Nephron (organoid): ENCODE results near the gene GAS7.

Source experiments
- H3K27ac Mint-ChIP-seq, 3 experiments: 2 replicates each; pipeline ENCODE4 v1.8.0; 2020; ENCODE audit warnings: mixed read lengths in 3 of 3, mild to moderate bottlenecking in 2 of 3, moderate library complexity in 1 of 3
- H3K27me3 Mint-ChIP-seq: 2 replicates; pipeline ENCODE4 v1.8.0; 2021; ENCODE audit warnings: low read depth, mild to moderate bottlenecking, moderate library complexity, mixed read lengths
- H3K36me3 Mint-ChIP-seq: 2 replicates; pipeline ENCODE4 v1.8.0; 2020; ENCODE audit warnings: low read depth, mixed read lengths
- H3K4me1 Mint-ChIP-seq: 2 replicates; pipeline ENCODE4 v1.8.0; 2020; ENCODE audit warnings: mixed read lengths
- H3K4me3 Mint-ChIP-seq, 3 experiments: 2 replicates each; pipeline ENCODE4 v1.8.0; 2020; ENCODE audit warnings: mild to moderate bottlenecking in 3 of 3, mixed read lengths in 3 of 3, moderate library complexity in 2 of 3
- H3K9me3 Mint-ChIP-seq: 2 replicates; pipeline ENCODE4 v1.8.0; 2020; ENCODE audit warnings: mixed read lengths
- TF ChIP-seq, protein P1 (sequence below), 3 experiments: fragments of 200-600 bp; sonication (generic); IDR thresholded peaks; one replicate each; pipeline ENCODE4 v1.5.0; 2021; ENCODE audit warnings: antibody characterized with exemption in 3 of 3; ENCODE audit not compliant: unreplicated experiment in 3 of 3

GAS7 gene

GRCh38 chr17:10234033-10234432, 35.6 kb upstream of the GAS7 start:
- H3K9me3 Mint-ChIP-seq, result peaks cover 9% of the 10 kb centered on the region
- H3K4me3 Mint-ChIP-seq, result no peak overlapping the region
- H3K27ac Mint-ChIP-seq, result no peak overlapping the region
- peaks cover 12% of the 10 kb centered on the region for H3K27me3 Mint-ChIP-seq
- TF ChIP-seq, protein P1, sequence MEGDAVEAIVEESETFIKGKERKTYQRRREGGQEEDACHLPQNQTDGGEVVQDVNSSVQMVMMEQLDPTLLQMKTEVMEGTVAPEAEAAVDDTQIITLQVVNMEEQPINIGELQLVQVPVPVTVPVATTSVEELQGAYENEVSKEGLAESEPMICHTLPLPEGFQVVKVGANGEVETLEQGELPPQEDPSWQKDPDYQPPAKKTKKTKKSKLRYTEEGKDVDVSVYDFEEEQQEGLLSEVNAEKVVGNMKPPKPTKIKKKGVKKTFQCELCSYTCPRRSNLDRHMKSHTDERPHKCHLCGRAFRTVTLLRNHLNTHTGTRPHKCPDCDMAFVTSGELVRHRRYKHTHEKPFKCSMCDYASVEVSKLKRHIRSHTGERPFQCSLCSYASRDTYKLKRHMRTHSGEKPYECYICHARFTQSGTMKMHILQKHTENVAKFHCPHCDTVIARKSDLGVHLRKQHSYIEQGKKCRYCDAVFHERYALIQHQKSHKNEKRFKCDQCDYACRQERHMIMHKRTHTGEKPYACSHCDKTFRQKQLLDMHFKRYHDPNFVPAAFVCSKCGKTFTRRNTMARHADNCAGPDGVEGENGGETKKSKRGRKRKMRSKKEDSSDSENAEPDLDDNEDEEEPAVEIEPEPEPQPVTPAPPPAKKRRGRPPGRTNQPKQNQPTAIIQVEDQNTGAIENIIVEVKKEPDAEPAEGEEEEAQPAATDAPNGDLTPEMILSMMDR (IDR thresholded peaks at IDR 0.05; ENCODE audit: unreplicated experiment in 3 of 3), result no peak
- H3K36me3 Mint-ChIP-seq, result no peaks in the 10 kb centered on the region
- H3K4me1 Mint-ChIP-seq, result no peaks in the 10 kb centered on the region

DNA sequence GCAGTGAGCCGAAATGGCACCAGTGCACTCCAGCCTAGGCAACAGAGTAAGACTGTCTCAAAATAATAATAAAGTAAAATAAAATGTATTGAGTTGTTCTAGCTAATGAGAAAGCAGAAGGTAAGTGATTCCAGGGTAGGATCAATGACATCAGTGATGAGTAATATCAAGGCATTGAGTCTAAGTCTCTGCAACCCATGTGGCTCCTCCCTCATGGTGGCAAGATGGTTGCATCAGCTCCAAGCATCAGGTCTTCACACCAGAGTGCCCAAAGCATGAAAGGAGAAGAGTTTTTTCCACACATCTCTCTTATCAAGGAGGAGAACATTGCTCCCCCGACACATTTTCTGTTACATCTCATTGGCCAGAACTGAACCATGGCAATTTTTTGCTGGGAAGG, 34.8 kb upstream of the GAS7 start:
- H3K9me3 Mint-ChIP-seq, result peaks cover 9% of the 10 kb centered on the region
- no peaks in the 10 kb centered on the region for H3K36me3 Mint-ChIP-seq
- no peak overlapping the region for H3K27ac Mint-ChIP-seq
- H3K4me1 Mint-ChIP-seq, result no peaks in the 10 kb centered on the region
- H3K4me3 Mint-ChIP-seq, result no peak overlapping the region
- TF ChIP-seq, protein P1 (IDR thresholded peaks at IDR 0.05; ENCODE audit: unreplicated experiment in 3 of 3), result no peak
- H3K27me3 Mint-ChIP-seq, result peaks cover 12% of the 10 kb centered on the region

DNA sequence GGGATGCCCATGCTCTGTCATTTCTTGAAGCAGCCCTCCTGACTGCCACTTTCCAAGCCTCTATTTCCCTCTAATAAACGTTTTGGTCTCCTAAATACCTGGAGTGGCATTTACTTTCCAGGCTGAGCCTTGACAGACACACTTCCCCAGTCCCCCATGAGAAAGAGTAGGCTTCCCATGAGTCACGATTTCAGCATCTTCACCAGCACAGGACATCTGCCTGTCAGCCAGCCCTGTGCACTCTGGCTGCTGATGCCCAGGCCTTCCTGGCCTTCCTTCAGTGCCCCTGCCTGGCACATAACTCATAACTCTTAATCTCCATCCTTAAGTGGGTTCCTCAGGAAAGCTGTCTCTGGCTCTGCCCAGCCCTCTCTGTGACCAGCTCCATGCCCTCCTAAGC, 30.8 kb upstream of the GAS7 start:
- peaks cover 19% of the 10 kb centered on the region for H3K27me3 Mint-ChIP-seq

GRCh38 chr17:10226930-10227695, 28.7 kb upstream of the GAS7 start:
- no peak overlapping the region for H3K27ac Mint-ChIP-seq
- H3K36me3 Mint-ChIP-seq, result no peaks in the 10 kb centered on the region
- H3K27me3 Mint-ChIP-seq, result peaks cover 25% of the 10 kb centered on the region
- peaks cover 19% of the 10 kb centered on the region for H3K9me3 Mint-ChIP-seq
- TF ChIP-seq, protein P1 (IDR thresholded peaks at IDR 0.05; ENCODE audit: unreplicated experiment in 3 of 3), result peak; percentile 29 to 54 (median 38)
- H3K4me3 Mint-ChIP-seq, result no peak overlapping the region
- H3K4me1 Mint-ChIP-seq, result no peaks in the 10 kb centered on the region

More for the DNA sequence above, 30.8 kb upstream of the GAS7 start:
- Mint-ChIP-seq H3K4me3 (no peak overlapping the region), H3K4me1 (no peaks in the 10 kb centered on the region), H3K36me3 (no peaks in the 10 kb centered on the region), H3K27ac (no peak overlapping the region), H3K9me3 (peaks cover 13% of the 10 kb centered on the region)
- TF ChIP-seq, protein P1 (IDR thresholded peaks at IDR 0.05; ENCODE audit: unreplicated experiment in 3 of 3), result no peak

- Mint-ChIP-seq H3K9me3 (peaks cover 15% of the 10 kb centered on the region), H3K27me3 (peaks cover 21% of the 10 kb centered on the region)
Observed at GRCh38 chr17:10224582-10225195, 26.3 kb upstream of the GAS7 start.

More at GRCh38 chr17:10224582-10225195, 26.3 kb upstream of the GAS7 start:
- H3K36me3 Mint-ChIP-seq, result no peaks in the 10 kb centered on the region
- no peak overlapping the region for H3K27ac Mint-ChIP-seq
- TF ChIP-seq, protein P1 (IDR thresholded peaks at IDR 0.05; ENCODE audit: unreplicated experiment in 3 of 3), result no peak
- H3K4me3 Mint-ChIP-seq, result no peak overlapping the region
- no peaks in the 10 kb centered on the region for H3K4me1 Mint-ChIP-seq
